ENCODE measurements around the gene ZNF700.
"Not testable (repeated sequence)": the region's sequence is repeated elsewhere in the genome, so short reads cannot be mapped to it uniquely, and the experiment has no call there.

DNA sequence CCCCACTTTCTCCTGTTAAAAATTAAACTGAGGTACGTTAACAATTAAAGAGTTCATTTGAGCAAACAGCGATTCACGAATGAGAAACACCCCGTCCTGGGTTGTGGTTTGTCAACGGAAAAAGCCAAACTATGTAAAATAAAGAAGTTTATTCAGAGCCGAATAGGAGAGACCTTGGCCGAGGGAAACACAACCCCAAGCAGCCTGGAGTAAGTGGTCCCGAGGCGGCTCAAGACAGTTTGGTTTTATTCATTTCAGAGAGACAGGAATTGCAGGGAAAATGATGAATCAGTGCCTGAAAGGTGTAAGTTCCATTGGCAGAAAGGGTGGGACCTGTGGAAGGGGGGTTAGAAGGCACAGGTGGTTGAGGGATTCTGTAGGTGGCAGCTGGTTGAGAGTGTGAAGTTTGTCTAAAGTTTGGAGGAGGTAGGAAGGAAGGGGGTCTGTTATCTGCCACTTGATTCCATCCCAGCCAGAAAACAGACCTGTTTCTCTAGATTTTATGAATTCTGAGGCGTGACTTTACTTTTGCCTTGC lies 812 bp downstream of the ZNF700 start:
- TF ChIP-seq, protein P1, sequence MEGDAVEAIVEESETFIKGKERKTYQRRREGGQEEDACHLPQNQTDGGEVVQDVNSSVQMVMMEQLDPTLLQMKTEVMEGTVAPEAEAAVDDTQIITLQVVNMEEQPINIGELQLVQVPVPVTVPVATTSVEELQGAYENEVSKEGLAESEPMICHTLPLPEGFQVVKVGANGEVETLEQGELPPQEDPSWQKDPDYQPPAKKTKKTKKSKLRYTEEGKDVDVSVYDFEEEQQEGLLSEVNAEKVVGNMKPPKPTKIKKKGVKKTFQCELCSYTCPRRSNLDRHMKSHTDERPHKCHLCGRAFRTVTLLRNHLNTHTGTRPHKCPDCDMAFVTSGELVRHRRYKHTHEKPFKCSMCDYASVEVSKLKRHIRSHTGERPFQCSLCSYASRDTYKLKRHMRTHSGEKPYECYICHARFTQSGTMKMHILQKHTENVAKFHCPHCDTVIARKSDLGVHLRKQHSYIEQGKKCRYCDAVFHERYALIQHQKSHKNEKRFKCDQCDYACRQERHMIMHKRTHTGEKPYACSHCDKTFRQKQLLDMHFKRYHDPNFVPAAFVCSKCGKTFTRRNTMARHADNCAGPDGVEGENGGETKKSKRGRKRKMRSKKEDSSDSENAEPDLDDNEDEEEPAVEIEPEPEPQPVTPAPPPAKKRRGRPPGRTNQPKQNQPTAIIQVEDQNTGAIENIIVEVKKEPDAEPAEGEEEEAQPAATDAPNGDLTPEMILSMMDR (IDR thresholded peaks at IDR 0.05; ENCODE audit: extremely low read depth in 1 of 2, insufficient read depth in 1 of 2, low read depth in 1 of 2, low read length in 2 of 2): not testable (repeated sequence)
- TF ChIP-seq POLR2AphosphoS5 (IDR thresholded peaks at IDR 0.05; ENCODE audit: insufficient read depth, low read depth, low read length); POLR2A (IDR thresholded peaks at IDR 0.05; ENCODE audit: low read depth, low read length): not testable (repeated sequence)

Measured in endothelial cell of umbilical vein (primary cell).